ENCODE results near the gene TMEM150C. TPM values are rescaled to one million over a fixed set of nuclear protein-coding genes. Genes with fewer than 3 reads are reported as not detected.

Gene TMEM150C
- total RNA-seq = 10 to 100 TPM in 2 of 8 experiments, 1 to 10 TPM in 3, under 1 TPM in 3; 0.24 to 14.7 (median 7.4) TPM

GRCh38 chr4:82561786-82562563, at the start of gene TMEM150C:
TMEM150C (minus strand) TSS chr4:82561988; CDS start chr4:82504657, 57,331 bp downstream.
- peak; percentile 26 to 97 (median 92) for ATAC-seq (replicated peaks in 6 of 8)
- Histone ChIP-seq H3K27ac (no peak within 1 kb of the TSS), H3K4me3 (peak within 1 kb of the TSS; percentile 49 to 93 (median 64)), H3K4me1 (replicated peaks in 1 of 2) (peaks cover 0 to 11% of the 10 kb centered on the region in 2 donors)
- in situ Hi-C loops (cut with MboI; ENCODE audit: low pct_unique_long_range_greater_than_20kb in 2 of 9, low sequenced_read_pairs in 9 of 9, unreplicated experiment in 9 of 9) = no loop called here
- WGBS, 10 experiments = 0 to 81% (median 39%) methylated on average over 1 to 12 of the region's 62 CpGs; no CpG with 5 or more reads in 3 of the 10 experiments

GRCh38 chr4:82611527-82611926, 49.7 kb upstream of the TMEM150C start:
- H3K27ac ChIP-seq = peak overlapping the region in 1 of 2 donors; percentile 4
- no peak overlapping the region for H3K4me3 ChIP-seq
- in situ Hi-C loops (cut with MboI; ENCODE audit: low pct_unique_long_range_greater_than_20kb in 2 of 9, low sequenced_read_pairs in 9 of 9, unreplicated experiment in 9 of 9) = no loop called here
- ATAC-seq (replicated peaks in 6 of 8) = peak in 7 of 8 experiments; percentile 54 to 83 (median 75)
- peaks cover 13 to 16% of the 10 kb centered on the region in 2 donors for H3K4me1 ChIP-seq (replicated peaks in 1 of 2)
- 44 to 100% (median 75%) methylated on average over 2 to 4 of the region's 4 CpGs; no CpG with 5 or more reads in 5 of the 10 experiments for WGBS, 10 experiments

- Histone ChIP-seq H3K4me3 (no peak overlapping the region), H3K27ac (no peak overlapping the region), H3K4me1 (replicated peaks in 1 of 2) (peaks cover 13 to 16% of the 10 kb centered on the region in 2 donors)
- ATAC-seq (replicated peaks in 6 of 8) = no peak
- in situ Hi-C loops (cut with MboI; ENCODE audit: low pct_unique_long_range_greater_than_20kb in 2 of 9, low sequenced_read_pairs in 9 of 9, unreplicated experiment in 9 of 9) = no loop called here
- WGBS, 10 experiments = 29 to 100% (median 83%) methylated on average over 1 to 2 of the region's 2 CpGs; no CpG with 5 or more reads in 5 of the 10 experiments
Measured at GRCh38 chr4:82610041-82610440, 48.3 kb upstream of the TMEM150C start.

GRCh38 chr4:82606622-82607021, 44.8 kb upstream of the TMEM150C start:
- ATAC-seq (replicated peaks in 6 of 8) = no peak
- 73 to 100% (median 97%) methylated on average over 1 to 6 of the region's 7 CpGs; no CpG with 5 or more reads in 4 of the 10 experiments for WGBS, 10 experiments
- Histone ChIP-seq H3K27ac (no peak overlapping the region), H3K4me3 (no peak overlapping the region), H3K4me1 (replicated peaks in 1 of 2) (peaks cover 4 to 5% of the 10 kb centered on the region in 2 donors)
- in situ Hi-C loops (cut with MboI; ENCODE audit: low pct_unique_long_range_greater_than_20kb in 2 of 9, low sequenced_read_pairs in 9 of 9, unreplicated experiment in 9 of 9) = no loop called here

GRCh38 chr4:82604522-82604921, 42.7 kb upstream of the TMEM150C start:
- no peak overlapping the region for H3K4me3 ChIP-seq
- in situ Hi-C loops (cut with MboI; ENCODE audit: low pct_unique_long_range_greater_than_20kb in 2 of 9, low sequenced_read_pairs in 9 of 9, unreplicated experiment in 9 of 9) = no loop called here
- no peak overlapping the region for H3K27ac ChIP-seq
- ATAC-seq (replicated peaks in 6 of 8) = no peak
- 60% methylated on average over 1 of the region's 1 CpG; no CpG with 5 or more reads in 9 of the 10 experiments for WGBS, 10 experiments
- H3K4me1 ChIP-seq (replicated peaks in 1 of 2) = no peaks in the 10 kb centered on the region

GRCh38 chr4:82601242-82602015, 39.6 kb upstream of the TMEM150C start:
- no peaks in the 10 kb centered on the region for H3K4me1 ChIP-seq (replicated peaks in 1 of 2)
- 19 to 97% (median 74%) methylated on average over 1 to 8 of the region's 9 CpGs for WGBS, 10 experiments
- in situ Hi-C loops (cut with MboI; ENCODE audit: low pct_unique_long_range_greater_than_20kb in 2 of 9, low sequenced_read_pairs in 9 of 9, unreplicated experiment in 9 of 9) = no loop called here
- no peak for ATAC-seq (replicated peaks in 6 of 8)
- no peak overlapping the region for H3K27ac ChIP-seq
- H3K4me3 ChIP-seq = no peak overlapping the region

DNA sequence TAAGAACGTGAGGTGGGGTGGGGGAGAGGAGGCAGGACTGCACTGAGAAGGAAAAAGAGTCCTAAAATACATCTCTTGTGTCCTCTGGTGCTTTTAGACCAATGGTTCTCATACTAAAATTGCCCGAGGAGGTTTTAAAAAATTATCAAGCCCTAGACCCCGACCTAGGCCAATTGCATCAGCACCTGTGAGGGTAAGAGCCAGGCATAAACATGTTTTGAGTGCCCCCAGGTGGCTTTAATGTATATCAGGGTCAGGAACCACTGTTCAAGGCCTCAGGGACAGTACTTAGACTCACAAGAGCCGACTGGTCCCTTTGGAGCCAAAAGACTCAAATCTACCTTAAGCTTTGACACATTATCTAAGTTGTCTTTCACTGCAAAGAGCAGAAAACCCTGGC, 37.5 kb upstream of the TMEM150C start:
- in situ Hi-C loops (cut with MboI; ENCODE audit: low pct_unique_long_range_greater_than_20kb in 2 of 9, low sequenced_read_pairs in 9 of 9, unreplicated experiment in 9 of 9) = no loop called here
- Histone ChIP-seq H3K4me3 (no peak overlapping the region), H3K4me1 (replicated peaks in 1 of 2) (no peaks in the 10 kb centered on the region), H3K27ac (no peak overlapping the region)
- 0 to 86% (median 45%) methylated on average over 1 to 4 of the region's 4 CpGs; no CpG with 5 or more reads in 2 of the 10 experiments for WGBS, 10 experiments
- no peak for ATAC-seq (replicated peaks in 6 of 8)

DNA sequence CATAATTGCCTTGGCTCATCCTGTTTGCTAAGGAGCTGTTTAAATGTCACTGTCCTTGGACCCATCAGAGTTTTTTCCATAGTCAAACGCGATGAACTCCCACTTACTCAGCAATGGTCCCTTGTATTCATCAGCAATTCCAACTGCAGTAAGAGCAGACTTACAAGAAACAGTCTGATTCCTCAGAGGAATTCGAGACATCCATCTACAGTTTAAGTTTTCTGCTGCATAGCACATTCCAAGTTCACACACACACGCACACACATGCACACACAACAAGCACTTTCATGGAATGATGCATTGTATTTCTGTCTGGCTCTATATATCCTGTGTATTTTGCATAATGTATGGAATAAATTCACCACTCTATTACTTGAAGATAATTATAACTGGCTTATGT, 32.7 kb upstream of the TMEM150C start:
- 46 to 90% (median 75%) methylated on average over 1 to 4 of the region's 4 CpGs; no CpG with 5 or more reads in 3 of the 10 experiments for WGBS, 10 experiments
- no peak overlapping the region for H3K27ac ChIP-seq
- no peak overlapping the region for H3K4me3 ChIP-seq
- in situ Hi-C loops (cut with MboI; ENCODE audit: low pct_unique_long_range_greater_than_20kb in 2 of 9, low sequenced_read_pairs in 9 of 9, unreplicated experiment in 9 of 9) = no loop called here
- no peaks in the 10 kb centered on the region for H3K4me1 ChIP-seq (replicated peaks in 1 of 2)
- no peak for ATAC-seq (replicated peaks in 6 of 8)

GRCh38 chr4:82593411-82593810, 31.6 kb upstream of the TMEM150C start:
- Histone ChIP-seq H3K4me3 (no peak overlapping the region), H3K27ac (no peak overlapping the region), H3K4me1 (replicated peaks in 1 of 2) (no peaks in the 10 kb centered on the region)
- ATAC-seq (replicated peaks in 6 of 8) = no peak
- 0 to 84% (median 48%) methylated on average over 2 to 5 of the region's 5 CpGs; no CpG with 5 or more reads in 2 of the 10 experiments for WGBS, 10 experiments
- in situ Hi-C loops (cut with MboI; ENCODE audit: low pct_unique_long_range_greater_than_20kb in 2 of 9, low sequenced_read_pairs in 9 of 9, unreplicated experiment in 9 of 9) = no loop called here

GRCh38 chr4:82592639-82593038, 30.9 kb upstream of the TMEM150C start:
- 61 to 97% (median 94%) methylated on average over 2 to 3 of the region's 3 CpGs for WGBS, 10 experiments
- in situ Hi-C loops (cut with MboI; ENCODE audit: low pct_unique_long_range_greater_than_20kb in 2 of 9, low sequenced_read_pairs in 9 of 9, unreplicated experiment in 9 of 9) = no loop called here
- Histone ChIP-seq H3K27ac (no peak overlapping the region), H3K4me1 (replicated peaks in 1 of 2) (no peaks in the 10 kb centered on the region), H3K4me3 (no peak overlapping the region)
- ATAC-seq (replicated peaks in 6 of 8) = no peak

DNA sequence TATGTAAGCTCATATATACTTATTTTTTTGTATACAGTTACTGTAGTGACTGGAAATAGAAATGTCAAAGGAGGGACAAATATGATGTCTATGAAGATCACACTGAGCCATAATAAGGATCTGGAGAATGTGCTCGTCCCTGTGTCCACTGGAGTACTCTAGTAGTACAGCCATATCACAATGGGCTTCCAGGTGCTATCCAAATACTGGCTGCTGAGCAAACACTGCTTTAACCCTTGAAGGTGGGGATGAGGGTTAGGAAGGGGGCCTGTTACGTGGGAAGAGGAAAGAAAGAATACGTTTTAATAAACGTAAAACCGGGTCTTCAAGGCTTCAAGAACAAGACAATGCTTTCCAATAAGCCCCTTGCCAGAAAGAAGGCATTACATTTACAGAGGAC, 29.8 kb upstream of the TMEM150C start:
- Histone ChIP-seq H3K4me3 (no peak overlapping the region), H3K27ac (no peak overlapping the region), H3K4me1 (replicated peaks in 1 of 2) (no peaks in the 10 kb centered on the region)
- 0 to 100% (median 50%) methylated on average over 1 to 5 of the region's 5 CpGs; no CpG with 5 or more reads in 2 of the 10 experiments for WGBS, 10 experiments
- in situ Hi-C loops (cut with MboI; ENCODE audit: low pct_unique_long_range_greater_than_20kb in 2 of 9, low sequenced_read_pairs in 9 of 9, unreplicated experiment in 9 of 9) = no loop called here
- no peak for ATAC-seq (replicated peaks in 6 of 8)

DNA sequence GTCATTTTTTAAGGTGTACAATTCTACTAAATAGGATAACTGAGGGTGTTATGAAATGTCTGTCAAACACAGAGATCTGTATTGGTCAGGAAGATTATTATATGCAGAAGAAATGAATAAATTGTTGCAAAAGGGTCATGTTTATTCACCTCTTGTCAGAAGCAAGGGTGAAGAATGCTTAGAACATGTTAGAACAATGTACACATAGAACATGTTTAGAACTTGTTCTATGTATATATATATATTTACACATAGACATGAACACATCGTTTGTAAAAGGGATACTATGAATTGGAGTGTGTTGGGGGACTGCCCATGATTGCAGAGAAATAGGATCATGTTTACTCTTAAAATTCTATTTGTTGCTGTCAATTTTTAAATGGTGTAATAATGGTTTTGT, 28.0 kb upstream of the TMEM150C start:
- no peak overlapping the region for H3K4me3 ChIP-seq
- 0 to 100% (median 66%) methylated on average over 1 of the region's 1 CpG; no CpG with 5 or more reads in 2 of the 10 experiments for whole genome bisulfite sequencing, 10 experiments
- ATAC-seq (replicated peaks in 6 of 8) = no peak
- H3K27ac ChIP-seq = no peak overlapping the region
- peaks cover 0 to 2% of the 10 kb centered on the region in 2 donors for H3K4me1 ChIP-seq (replicated peaks in 1 of 2)
- in situ Hi-C loops (cut with MboI; ENCODE audit: low pct_unique_long_range_greater_than_20kb in 2 of 9, low sequenced_read_pairs in 9 of 9, unreplicated experiment in 9 of 9) = no loop called here

DNA sequence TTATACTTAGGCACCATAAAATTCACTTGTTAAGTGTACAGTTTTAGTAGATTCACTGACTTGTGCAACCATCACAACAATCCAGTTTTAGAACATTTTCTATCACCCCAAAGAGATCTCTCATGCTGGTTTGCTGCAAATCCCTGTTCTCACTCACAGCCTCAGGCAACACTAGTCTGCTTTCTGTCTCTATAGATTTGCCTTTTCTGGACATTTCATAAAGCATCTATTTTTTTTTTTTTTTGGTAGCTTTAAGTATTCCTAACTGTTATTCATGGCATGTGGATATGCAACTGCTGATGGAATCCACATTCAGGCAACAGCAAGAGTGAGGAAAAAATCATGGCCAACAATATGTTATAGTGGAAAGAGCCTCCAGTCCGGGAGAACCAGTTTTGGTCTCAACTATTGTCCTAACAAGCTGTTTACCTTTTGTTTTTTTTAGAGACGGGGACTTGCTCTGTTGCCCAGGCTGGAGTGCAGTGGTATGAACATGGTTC, 27.0 kb upstream of the TMEM150C start:
- no peak overlapping the region for H3K4me3 ChIP-seq
- WGBS, 10 experiments = 0 to 100% (median 83%) methylated on average over 1 to 2 of the region's 2 CpGs; no CpG with 5 or more reads in 4 of the 10 experiments
- no peak for ATAC-seq (replicated peaks in 6 of 8)
- H3K4me1 ChIP-seq (replicated peaks in 1 of 2) = peaks cover 2% of the 10 kb centered on the region in 2 donors
- H3K27ac ChIP-seq = no peak overlapping the region
- in situ Hi-C loops (cut with MboI; ENCODE audit: low pct_unique_long_range_greater_than_20kb in 2 of 9, low sequenced_read_pairs in 9 of 9, unreplicated experiment in 9 of 9) = no loop called here

Measured in motor neuron (in vitro differentiated cells).